WTC11 (cell line): Measurements from ENCODE around the gene SPSB4. TPM values are rescaled to one million over a fixed set of nuclear protein-coding genes. Genes with fewer than 3 reads are reported as not detected.

Experiments used
- ATAC-seq: fragments of 200-7000 bp; cut with Tn5 transposase; 2 replicates; pipeline ENCODE4 v1.10.0; 2021; ENCODE audit warnings: mild to moderate bottlenecking, moderate library complexity
- CTCF ChIA-PET: fragments of 300-600 bp; sonication (Branson Sonifier 250); formaldehyde crosslinking; loops from one replicate; lab custom pipeline; 2021; ENCODE audit warnings: antibody characterized with exemption; lab: Charles Lee
- POLR2A ChIA-PET: fragments of 350-600 bp; sonication (Branson Sonifier 250); formaldehyde crosslinking; loops from one replicate; lab custom pipeline; 2021; ENCODE audit warnings: antibody characterized with exemption; lab: Charles Lee
- DNase-seq: peaks from one replicate; pipeline ENCODE4 v3.0.0; 2021; ENCODE audit warnings: low spot score
- H3K27ac Mint-ChIP-seq: 2 replicates; pipeline ENCODE4 v1.8.0; 2021; ENCODE audit warnings: mixed read lengths
- H3K27me3 Mint-ChIP-seq: 2 replicates; pipeline ENCODE4 v1.8.0; 2021; ENCODE audit warnings: low read depth, mild to moderate bottlenecking, moderate library complexity, mixed read lengths
- H3K36me3 Mint-ChIP-seq: 2 replicates; pipeline ENCODE4 v1.8.0; 2021; ENCODE audit warnings: mixed read lengths
- H3K4me1 Mint-ChIP-seq: 2 replicates; pipeline ENCODE4 v1.8.0; 2022; ENCODE audit warnings: mixed read lengths
- H3K4me3 Mint-ChIP-seq: 2 replicates; pipeline ENCODE4 v1.8.0; 2021; ENCODE audit warnings: mild to moderate bottlenecking, moderate library complexity, mixed read lengths
- H3K9me3 Mint-ChIP-seq: 2 replicates; pipeline ENCODE4 v1.8.0; 2021; ENCODE audit warnings: mixed read lengths
- AFF4 ChIP-seq: sonication (generic); formaldehyde crosslinking; IDR thresholded peaks from 2 replicates; pipeline ENCODE4 v1.8.1; 2023; ENCODE audit warnings: mild to moderate bottlenecking, missing genetic modification reagents, borderline replicate concordance
- ATF6 ChIP-seq: sonication (generic); formaldehyde crosslinking; IDR thresholded peaks from 2 replicates; pipeline ENCODE4 v1.8.1; 2023; ENCODE audit warnings: mild to moderate bottlenecking, missing genetic modification reagents
- E2F1 ChIP-seq: sonication (generic); formaldehyde crosslinking; IDR thresholded peaks from 2 replicates; pipeline ENCODE4 v1.8.0; 2022; ENCODE audit warnings: mild to moderate bottlenecking, missing genetic modification reagents
- E2F4 ChIP-seq: sonication (generic); formaldehyde crosslinking; IDR thresholded peaks from 2 replicates; pipeline ENCODE4 v1.8.1; 2022; ENCODE audit warnings: low read depth, mild to moderate bottlenecking, moderate library complexity, missing genetic modification reagents, borderline replicate concordance
- E2F5 ChIP-seq: sonication (generic); formaldehyde crosslinking; IDR thresholded peaks from 2 replicates; pipeline ENCODE4 v1.8.1; 2022; ENCODE audit warnings: mild to moderate bottlenecking, moderate library complexity, missing genetic modification reagents
- GTF2I ChIP-seq: fragments of 250-450 bp; sonication (Bioruptor Pico); conservative IDR thresholded peaks from 2 replicates; pipeline ENCODE4 v1.4.0; 2021; ENCODE audit warnings: mild to moderate bottlenecking
- KAT7 ChIP-seq: sonication (generic); formaldehyde crosslinking; IDR thresholded peaks from 2 replicates; pipeline ENCODE4 v1.8.1; 2023; ENCODE audit warnings: missing genetic modification reagents, mild to moderate bottlenecking, borderline replicate concordance
- SMAD3 ChIP-seq: sonication (generic); formaldehyde crosslinking; IDR thresholded peaks from 2 replicates; pipeline ENCODE4 v1.8.0; 2022; ENCODE audit warnings: missing genetic modification reagents, mild to moderate bottlenecking, borderline replicate concordance
- SMAD4 ChIP-seq: sonication (generic); formaldehyde crosslinking; IDR thresholded peaks from 2 replicates; pipeline ENCODE4 v1.8.0; 2022; ENCODE audit warnings: mild to moderate bottlenecking, missing genetic modification reagents
- SP1 ChIP-seq: sonication (generic); formaldehyde crosslinking; conservative IDR thresholded peaks from 2 replicates; pipeline ENCODE4 v1.8.1; 2022; ENCODE audit warnings: missing genetic modification reagents
- ZNF138 ChIP-seq: sonication (generic); formaldehyde crosslinking; conservative IDR thresholded peaks from 2 replicates; pipeline ENCODE4 v1.8.1; 2022; ENCODE audit warnings: mild to moderate bottlenecking, moderate library complexity, missing genetic modification reagents
- ZNF232 ChIP-seq: sonication (generic); formaldehyde crosslinking; IDR thresholded peaks from 2 replicates; pipeline ENCODE4 v1.8.0; 2022; ENCODE audit warnings: mild to moderate bottlenecking, missing genetic modification reagents
- ZNF263 ChIP-seq: sonication (generic); formaldehyde crosslinking; IDR thresholded peaks from 2 replicates; pipeline ENCODE4 v1.8.1; 2022; ENCODE audit warnings: low read depth, mild to moderate bottlenecking, moderate library complexity, missing genetic modification reagents
- ZNF671 ChIP-seq: fragments of 250-450 bp; sonication (Bioruptor Pico); IDR thresholded peaks from 2 replicates; pipeline ENCODE4 v1.8.0; 2021; ENCODE audit warnings: mild to moderate bottlenecking
- total RNA-seq: library from RNA; stranded (reverse); gene quantifications from 3 replicates; pipeline ENCODE4 v1.2.3, GENCODE V29; 2021

SPSB4 gene
- total RNA-seq, 1 experiment from 2014 or later = 19.7 TPM

GRCh38 chr3:141085343-141086070 is 34.4 kb downstream of the SPSB4 start (continued):
- TF ChIP-seq AFF4 (CRISPR knock-in tag) (no peak), GTF2I (no peak), KAT7 (CRISPR knock-in tag) (no peak)

GRCh38 chr3:141086188-141086587 is 35.0 kb downstream of the SPSB4 start:
- DNase-seq (no peak), ATAC-seq (no peak)
- H3K36me3 Mint-ChIP-seq = no peaks in the 10 kb centered on the region
- no peaks in the 10 kb centered on the region for H3K27me3 Mint-ChIP-seq
- peak overlapping the region; percentile 33; the same call in 1 of the 2 replicates for H3K27ac Mint-ChIP-seq
- CTCF ChIA-PET = interaction anchor here (2.8 to 3.5 kb wide), 2 partner anchors 20 to 35 kb away, joined by 14 to 22 read pairs; partner anchors contain the start of gene SPSB4
- H3K4me3 Mint-ChIP-seq = no peak overlapping the region
- no peaks in the 10 kb centered on the region for H3K9me3 Mint-ChIP-seq
- no peak for TF ChIP-seq ZNF671 (CRISPR knock-in tag)
- TF ChIP-seq ATF6 (CRISPR knock-in tag) = no peak
- TF ChIP-seq ZNF232 = no peak
- no peak for TF ChIP-seq E2F5
- TF ChIP-seq ZNF263 (CRISPR knock-in tag) = no peak
- TF ChIP-seq GTF2I = 0 out of 2 replicates have a peak, but pooled peaks have one; percentile 30
- TF ChIP-seq SP1 (CRISPR knock-in tag) = no peak
- TF ChIP-seq E2F1 (CRISPR knock-in tag) = no peak
- TF ChIP-seq, all 79 proteins: peak for 1
- peaks cover 91% of the 10 kb centered on the region for H3K4me1 Mint-ChIP-seq
- POLR2A ChIA-PET = no interaction called here

GRCh38 chr3:141087076-141087777 is 36.1 kb downstream of the SPSB4 start:
- ATAC-seq = peak; percentile 9; the same call in 1 of the 2 replicates
- POLR2A ChIA-PET = no interaction called here
- Mint-ChIP-seq H3K9me3 (no peaks in the 10 kb centered on the region), H3K27me3 (no peaks in the 10 kb centered on the region), H3K4me3 (no peak overlapping the region), H3K36me3 (no peaks in the 10 kb centered on the region), H3K4me1 (peaks cover 91% of the 10 kb centered on the region), H3K27ac (peak overlapping the region; percentile 61)
- CTCF ChIA-PET = interaction anchor here (2.0 to 3.5 kb wide), 3 partner anchors 19 to 76 kb away, joined by 5 to 22 read pairs (median 14); partner anchors contain the start of gene SPSB4
- DNase-seq = no peak
- TF ChIP-seq SMAD4 (no peak), SMAD3 (CRISPR knock-in tag) (no peak), E2F4 (CRISPR knock-in tag) (no peak), KAT7 (CRISPR knock-in tag) (no peak), ZNF138 (no peak)
